NK-92 treated with Interleukin-12 subunit alpha and Interleukin-12 subunit beta, amount 100 ng/mL, for 24 hours (cell line): ENCODE results near the gene CLDN5.
"Not testable (repeated sequence)": the region's sequence is repeated elsewhere in the genome, so short reads cannot be mapped to it uniquely, and the experiment has no call there.

Experiments used
- DNase-seq: peaks from one replicate; lab custom pipeline; 2025; lab: John Stamatoyannopoulos, UW

CLDN5 gene

DNA sequence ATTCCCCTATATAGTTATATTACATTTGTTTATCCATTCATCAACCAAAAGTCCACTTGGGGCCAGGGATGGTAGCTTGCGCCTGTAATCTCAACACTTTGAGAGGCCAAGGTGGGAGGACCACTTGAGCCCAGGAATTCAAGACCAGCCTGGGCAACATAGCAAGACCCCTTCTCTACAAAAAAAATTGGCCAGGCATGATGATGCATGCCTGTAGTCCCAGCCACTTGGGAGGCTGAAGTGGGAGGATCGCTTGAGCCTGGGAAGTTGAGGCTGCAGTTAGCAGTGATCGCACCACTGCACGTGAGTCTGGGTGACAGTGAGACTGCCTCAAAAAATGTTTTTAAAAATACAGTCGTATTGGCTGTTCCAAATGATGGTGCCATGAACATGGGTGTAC is 24.2 kb upstream of the CLDN5 start:
- DNase-seq = not testable (repeated sequence)

DNA sequence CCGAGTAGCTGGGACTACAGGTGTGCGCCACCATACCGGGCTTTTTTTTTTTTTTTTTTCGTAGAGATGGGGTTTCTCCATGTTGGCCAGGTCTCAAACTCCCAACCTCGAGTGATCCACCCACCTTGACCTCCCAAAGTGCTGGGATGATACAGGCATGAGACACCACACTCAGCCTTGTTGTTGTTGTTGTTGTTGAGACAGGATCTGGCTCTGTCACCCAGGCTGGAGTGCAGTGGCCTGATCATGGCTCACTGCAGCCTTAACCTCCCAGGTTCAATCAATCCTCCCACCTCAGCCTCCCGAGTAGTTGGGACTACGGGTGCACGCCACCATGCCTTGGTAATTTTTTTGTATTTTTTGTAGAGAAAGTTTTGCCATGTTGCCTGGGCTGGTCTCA is 23.4 kb upstream of the CLDN5 start:
- no peak for DNase-seq

DNA sequence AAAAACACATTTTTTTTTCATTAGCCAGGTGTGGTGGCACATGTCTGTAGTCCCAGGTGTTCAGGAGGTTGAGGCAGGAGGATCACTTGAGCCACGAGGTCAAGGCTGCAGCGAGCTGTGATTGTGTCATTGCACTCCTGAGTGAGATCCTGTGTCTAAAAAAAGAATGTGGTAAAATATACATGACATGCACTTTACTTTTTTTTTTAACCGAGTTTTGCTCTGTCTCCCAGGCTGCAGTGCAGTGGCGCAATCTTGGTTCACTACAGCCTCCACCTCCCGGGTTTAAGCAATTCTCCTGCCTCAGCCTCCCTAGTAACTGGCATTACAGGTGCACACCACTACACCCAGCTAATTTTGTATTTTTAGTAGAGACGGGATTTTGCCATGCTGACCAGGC is 22.5 kb upstream of the CLDN5 start:
- DNase-seq = no peak

DNA sequence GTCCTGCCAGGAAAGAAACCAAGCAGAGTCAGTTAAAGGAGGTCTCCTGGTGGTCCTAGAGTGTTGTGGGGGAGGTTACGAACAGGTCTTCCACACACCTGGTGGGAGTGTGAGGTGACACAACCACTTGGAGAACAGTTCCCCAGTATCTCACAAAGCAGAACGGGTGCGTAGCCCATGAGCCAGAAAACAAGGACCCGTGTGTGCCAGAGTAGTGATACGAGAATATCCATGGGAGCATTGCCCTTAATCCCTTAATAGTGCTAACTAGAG is 21.7 kb upstream of the CLDN5 start:
- DNase-seq = no peak

DNA sequence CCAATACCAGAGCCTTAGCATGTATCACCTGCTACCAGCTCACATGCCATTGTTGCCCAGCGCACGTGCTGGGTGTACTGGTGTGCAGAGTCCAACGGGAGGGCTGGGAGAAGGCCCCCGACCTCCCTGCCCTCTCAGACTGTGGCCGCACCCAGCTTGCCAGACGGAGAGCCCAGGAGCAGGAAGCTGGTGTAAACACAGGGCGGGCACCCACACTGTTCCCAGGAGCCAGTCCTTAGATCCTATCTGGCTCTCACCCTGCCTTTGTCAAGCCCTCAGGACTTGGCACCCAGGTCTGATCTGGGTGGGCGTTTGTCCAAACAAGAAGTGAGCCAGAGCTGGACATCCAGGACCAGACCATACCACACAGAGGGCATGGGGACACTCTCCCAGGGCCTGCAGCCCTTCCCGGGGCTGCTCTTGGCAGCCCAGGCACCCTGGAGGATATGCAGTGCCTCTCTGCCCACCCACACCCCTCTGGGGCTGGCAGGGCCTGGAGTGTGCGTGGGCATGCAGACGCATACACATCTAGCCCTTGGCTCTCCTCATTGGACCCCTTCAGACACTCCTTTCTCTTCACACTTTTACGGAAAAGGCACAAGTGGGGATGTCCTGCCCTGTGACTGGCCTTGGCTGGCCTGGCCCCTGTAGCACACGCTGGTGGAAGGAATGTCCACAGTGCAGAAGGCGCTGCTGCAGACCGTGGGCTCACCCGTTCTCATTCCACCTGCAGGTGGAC is 19.9 kb upstream of the CLDN5 start:
- DNase-seq = no peak

DNA sequence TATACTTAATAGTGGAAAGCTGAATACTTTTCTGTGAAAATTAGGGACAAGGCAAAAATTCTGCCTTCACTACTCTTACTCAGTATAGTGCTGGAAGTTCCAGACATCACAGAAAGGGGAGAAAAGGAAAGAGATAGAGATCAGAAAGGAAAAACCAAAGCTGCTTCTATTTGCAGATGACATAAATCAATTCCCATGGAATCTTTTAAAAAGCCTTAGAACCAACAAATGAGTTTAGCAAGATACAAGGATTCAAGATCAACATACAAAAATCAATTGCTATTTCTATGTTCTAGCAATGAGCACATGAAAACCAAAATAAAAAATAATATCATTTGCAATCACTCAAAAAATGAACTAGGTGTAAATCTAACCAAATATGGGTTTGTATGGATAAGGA is 16.2 kb upstream of the CLDN5 start:
- no peak for DNase-seq

DNA sequence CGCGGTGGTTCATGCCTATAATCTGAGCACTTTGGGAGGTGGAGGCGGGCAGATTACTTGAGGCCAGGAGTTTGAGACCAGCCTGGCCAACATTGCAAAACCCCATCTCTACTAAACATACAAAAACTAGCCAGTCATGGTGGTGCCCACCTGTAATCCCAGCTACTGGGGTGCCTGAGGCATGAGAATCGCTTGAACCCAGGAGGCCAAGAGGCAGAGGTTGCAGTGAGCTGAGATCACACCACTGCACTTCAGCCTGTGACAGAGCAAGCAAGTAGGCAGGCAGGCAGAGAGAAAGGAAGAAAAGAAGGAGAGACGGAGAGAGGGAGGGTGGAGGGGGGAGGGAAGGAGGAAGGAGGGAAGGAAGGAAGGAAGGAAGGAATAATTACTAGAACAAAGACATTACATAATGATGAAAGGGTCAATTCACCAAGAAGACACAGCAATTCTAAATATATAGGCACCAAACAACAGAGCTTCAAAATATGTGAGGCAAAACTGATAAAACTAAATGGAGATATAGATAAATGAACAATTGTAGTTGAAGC is 13.8 kb upstream of the CLDN5 start:
- no peak for DNase-seq

DNA sequence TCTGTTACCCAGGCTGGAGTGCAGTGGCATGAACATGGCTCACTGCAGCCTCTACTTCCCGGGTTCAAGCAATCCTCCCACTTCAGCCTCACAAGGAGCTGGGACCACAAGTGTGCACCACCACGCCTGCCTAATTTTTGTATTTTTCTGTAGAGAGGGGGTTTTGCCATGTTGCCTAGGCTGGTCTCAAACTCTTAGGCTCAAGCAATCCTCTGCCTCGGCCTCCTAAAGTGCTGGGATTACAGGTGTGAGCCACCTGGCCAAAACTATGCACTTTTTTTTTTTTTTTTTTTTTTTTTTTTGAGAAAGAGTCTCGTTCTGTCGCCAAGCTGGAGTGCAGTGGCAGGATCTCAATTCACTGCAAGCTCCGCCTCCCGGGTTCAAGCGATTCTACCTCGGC is 12.4 kb upstream of the CLDN5 start:
- DNase-seq = no peak

DNA sequence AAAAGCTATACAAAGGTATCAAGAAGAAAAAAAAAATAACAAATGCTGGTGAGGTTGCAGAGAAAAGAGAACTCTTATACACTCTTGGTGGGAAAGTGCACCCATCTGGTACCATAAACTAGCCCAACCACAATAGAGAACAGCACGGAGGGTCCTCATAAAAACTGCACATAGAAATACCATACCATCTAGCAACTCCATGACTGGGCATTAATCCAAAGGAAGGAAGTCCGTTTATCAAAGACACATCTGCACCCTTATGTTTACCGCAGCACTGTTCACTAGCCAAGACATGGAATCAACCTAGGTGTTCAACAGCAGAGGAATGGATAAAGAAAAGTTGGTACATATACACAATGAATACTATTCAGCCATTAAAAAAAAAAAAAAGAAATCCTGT is 10.8 kb upstream of the CLDN5 start:
- no peak for DNase-seq

DNA sequence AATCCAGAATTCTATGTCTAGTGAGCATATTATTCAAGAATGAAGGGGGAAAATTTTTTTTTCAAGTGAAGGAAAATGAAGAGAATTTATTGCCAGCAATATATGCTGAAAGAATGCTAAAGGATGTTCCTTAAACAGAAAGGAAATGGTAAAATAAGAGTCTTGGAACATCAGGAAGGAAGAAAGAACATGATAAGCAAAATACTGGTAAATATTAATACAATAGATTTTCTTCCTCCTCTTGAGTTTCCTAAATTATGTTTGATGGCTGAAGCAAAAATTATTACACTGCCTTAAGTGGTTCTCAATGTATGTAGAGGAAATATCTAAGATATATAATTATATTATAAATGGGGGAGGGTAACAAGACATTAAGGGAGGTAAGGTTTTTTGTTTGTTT is 9.6 kb upstream of the CLDN5 start:
- DNase-seq = no peak

DNA sequence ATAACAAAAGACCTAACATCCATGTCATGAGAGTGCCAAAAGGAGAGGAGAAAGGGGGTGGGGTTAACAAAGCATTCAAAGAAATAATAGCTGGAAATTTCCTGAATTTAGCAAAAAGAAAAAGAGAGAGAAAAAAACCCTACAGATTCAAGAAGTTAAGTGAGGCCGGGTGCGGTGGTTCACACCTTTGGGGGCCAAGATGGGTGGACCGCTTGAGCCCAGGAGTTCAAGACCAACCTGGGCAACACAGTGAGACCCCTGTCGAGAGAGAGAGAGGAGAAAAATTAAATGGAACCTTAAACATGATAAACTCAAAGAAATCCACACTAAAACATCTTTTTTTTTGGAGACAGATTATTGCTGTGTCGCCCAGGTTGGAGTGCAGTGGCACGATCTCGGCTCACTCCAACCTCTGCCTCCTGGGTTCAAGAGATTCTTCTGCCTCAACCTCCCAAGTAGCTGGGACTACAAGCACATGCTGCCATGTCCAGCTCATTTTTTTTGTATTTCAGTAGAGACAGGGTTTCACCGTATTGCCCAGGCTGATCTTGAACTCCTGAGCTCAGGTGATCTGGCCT is 8.9 kb upstream of the CLDN5 start:
- DNase-seq = no peak

DNA sequence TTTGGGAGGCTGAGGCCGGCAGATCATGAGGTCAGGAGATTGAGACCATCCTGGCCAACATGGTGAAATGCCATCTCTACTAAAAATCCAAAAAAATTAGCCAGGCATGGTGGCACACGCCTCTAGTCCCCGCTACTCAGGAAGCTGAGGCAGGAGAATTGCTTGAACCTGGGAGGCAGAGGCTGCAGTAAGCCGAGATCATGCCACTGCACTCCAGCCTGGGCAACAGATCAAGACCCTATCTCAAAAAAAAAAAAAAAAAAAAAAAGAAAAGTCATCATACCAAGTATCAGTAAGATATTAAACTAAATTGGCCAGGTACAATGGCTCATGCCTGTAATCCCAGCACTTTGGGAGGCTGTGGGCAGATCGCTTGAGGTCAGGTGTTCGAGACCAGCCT is 7.1 kb upstream of the CLDN5 start:
- not testable (repeated sequence) for DNase-seq

DNA sequence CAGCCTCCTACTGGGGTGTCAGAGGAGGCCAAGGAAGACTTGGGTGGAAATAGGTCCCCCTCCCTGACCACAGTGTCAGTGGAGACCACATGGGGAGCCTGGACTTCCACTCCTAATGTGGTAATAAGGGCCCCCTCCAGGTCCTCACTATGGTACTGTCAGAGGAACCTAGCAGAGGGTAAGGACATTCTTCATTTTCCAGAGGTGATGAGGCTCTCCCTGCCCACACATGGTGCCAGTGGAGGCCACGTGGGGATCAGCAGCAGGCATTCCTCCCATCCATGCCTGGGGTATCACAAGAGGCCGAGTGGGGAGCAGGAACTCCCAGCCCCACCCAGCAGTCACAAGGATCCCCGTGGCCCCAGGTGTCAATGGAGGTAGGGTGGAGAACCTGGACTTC is 6.5 kb upstream of the CLDN5 start:
- no peak for DNase-seq

DNA sequence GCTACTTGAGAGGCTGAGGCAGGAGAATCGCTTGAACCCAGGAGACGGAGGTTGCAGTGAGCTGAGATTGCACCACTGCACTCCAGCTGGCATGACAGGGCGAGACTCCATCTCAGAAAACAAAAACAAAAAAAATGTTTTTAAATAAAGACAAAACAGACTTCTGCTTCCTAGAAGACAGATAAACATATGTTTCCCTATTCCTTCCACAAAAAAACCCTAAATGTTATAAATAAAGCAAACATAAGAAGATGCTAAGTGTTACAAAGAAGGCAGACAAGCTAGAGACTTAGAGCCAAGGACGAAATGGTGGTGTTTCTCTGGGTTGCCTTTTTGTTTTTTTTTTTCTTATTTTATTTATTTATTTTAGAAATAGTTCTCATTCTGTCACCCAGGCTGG is 5.6 kb upstream of the CLDN5 start:
- DNase-seq = no peak

DNA sequence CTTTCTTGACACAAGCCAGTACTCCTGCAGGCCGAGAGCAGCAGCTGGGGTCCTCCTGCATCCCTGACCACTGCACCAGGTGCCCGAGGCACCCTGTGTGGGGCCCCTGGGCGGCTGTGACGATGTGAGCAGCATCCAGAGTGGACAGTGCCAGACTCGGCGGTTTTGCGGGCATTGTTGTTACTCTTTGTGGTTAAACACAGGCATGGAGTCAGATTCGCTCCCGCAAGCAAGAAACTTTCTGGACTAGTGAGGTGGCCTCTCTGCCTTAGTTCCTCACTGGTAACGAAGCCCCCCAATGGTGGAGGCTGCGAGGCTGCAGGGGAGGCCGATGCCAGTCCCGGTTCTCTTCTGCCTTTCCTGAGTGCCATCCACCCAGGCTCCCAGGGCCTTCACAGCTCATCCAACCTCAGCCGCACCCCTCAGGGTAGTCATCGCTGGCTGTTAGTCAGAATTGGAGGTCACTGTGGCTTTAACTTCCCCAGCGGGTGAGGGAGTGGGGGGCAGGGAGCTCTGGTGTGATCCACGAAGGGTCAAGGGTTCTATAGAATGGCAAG is 3.7 kb upstream of the CLDN5 start:
- no peak for DNase-seq

DNA sequence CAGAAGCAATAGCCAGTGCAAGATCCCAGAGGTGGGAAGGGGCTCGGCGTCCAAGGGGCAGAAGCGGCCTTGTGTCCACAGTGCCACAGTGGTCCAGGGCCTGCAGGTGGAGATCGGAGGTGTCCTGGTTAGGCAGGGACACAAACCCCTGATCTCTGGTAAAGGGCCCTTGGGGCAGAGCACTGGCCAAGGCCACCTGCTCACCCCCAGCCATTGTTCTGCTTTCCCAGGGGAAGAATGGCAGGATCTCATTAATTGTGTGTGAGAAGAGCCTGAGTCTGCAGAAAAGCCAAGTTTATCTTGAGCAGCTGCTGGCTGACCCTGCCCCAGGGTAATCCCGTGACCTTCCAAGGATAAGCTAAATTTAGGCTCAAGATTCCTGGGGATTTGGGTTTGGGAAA is 3.1 kb upstream of the CLDN5 start:
- DNase-seq = no peak

DNA sequence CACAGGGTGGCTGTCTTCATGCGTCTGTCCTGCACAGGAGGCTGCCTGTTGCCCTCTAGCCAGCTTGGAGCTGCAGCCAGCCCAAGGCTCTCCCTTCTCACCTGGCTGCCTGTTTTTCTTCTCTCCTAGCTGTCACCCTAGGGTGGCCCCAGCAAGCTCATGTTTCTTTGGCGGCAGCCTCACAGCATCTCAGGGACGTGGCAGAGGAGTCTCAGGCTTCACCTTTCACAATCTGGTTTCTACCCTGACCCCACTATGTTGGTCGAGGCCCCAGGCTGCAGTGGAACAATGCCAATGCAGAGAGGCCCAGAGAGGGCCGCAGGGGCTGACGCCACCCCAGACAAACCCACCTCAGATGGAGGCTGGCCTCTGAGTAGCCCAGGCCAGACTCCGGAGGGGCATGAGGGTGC is 2.5 kb upstream of the CLDN5 start:
- DNase-seq = no peak

DNA sequence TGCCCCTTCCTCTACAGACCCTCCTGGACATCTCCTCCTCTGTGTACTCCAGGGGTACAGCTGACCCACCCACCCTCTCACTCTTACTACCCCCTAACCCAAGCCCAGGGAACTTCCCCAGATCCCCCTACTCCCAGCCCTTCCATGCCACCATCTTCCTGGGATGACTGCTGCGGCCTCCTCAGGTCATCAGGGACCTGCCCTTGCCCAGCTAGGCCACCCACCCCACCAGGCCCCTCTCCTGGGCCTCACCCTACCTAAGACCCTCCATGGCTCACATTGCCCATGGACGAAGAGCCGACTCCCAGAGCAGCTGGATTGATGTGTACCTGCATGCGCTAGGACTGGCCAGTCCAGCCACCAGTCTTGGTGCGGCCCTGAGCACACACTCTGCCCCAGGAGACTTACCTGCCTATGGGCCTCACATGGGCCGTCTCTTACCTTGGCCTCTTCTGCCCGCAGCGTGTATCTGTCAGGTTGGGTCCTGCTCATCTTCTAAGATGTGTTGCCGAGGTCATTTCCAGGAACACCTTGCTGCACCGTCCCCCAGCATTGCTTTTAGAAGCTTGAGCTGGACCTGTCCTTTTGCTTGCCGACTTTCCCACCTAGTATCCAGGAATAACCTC is 2.0 kb upstream of the CLDN5 start:
- no peak for DNase-seq

DNA sequence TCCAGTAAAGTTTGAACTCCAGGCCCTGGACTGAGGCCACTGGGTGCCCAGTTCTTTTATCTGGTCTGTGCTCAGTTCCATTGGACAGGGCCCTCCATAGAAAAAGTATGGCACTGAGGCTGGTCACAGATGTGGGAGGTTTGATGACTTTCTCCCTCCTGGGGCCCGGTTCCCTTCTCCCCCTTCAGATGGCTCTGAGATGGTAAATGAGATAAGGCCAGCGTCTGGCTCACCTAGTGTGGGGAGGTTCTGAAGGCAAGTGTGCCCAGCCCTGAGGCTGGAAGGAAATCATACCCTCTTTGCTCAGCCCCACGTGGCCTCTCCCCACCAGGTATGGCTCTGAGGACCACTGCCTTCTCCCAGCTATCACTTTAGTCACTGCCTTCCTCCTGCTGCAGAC is 1.5 kb upstream of the CLDN5 start:
- DNase-seq = no peak

DNA sequence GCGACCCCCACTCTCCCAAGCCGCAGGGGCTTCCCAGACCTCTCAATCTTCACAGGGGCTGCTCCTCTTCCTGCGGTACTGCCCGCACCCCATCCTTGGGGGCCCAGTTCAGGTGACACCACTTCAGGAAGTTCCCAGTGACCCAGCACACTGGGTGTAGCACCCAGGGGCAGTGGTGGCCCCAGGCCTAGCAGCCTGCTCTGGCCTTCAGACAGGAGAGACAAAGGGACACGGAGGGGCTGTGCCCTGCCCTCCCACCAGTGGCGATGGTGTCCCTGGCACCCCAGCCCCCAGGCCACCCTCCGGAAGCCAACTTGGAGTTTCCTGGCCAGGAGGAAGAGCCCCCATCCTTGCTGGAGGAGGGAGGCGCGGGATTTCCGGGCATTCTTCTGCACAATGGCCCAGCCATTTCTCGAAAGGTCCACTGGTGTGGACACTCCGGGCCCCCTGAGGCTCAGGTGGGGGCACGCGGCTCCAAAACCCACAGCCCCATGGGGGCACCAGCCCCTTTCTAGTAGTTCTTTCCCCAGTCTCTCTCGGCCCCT is 978 bp upstream of the CLDN5 start:
- no peak for DNase-seq

DNA sequence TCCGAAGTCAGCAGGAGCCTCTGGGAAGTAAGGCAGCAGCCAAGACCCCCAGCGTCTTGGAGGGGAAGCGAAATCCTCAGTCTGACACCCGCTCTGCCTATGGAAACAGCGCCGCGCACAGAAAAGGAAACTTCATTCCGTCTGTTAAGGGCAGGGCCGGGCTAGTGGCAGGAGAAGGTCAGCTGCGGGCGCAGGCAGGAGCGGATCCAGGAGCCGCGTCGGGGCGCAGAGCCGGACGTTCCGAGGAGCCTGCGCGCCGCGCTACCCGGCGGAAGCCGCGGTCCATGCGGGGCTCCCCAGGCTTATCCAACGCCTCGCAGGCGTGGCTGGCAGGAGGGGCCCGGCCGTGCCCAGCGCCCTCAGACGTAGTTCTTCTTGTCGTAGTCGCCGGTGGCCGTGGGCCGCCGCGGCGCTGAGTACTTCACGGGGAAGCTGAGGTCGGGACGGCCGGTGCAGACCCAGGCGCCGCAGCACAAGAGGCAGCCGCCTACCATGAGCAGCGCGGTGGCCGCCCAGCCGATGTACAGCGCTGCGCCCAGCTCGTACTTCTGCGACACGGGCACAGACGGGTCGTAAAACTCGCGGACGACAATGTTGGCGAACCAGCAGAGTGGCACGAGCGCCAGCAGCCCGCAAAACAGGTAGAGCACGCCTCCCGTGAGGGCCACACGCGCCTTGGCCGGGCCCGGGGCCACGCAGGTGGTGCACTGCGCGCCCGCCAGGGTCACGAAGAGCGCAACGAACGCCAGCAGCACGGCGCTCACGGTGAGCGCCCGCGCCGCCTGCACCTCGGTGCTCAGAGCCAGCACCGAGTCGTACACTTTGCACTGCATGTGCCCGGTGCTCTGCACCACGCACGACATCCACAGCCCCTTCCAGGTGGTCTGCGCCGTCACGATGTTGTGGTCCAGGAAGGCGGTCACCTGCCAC is 705 bp downstream of the CLDN5 start:
- no peak for DNase-seq

DNA sequence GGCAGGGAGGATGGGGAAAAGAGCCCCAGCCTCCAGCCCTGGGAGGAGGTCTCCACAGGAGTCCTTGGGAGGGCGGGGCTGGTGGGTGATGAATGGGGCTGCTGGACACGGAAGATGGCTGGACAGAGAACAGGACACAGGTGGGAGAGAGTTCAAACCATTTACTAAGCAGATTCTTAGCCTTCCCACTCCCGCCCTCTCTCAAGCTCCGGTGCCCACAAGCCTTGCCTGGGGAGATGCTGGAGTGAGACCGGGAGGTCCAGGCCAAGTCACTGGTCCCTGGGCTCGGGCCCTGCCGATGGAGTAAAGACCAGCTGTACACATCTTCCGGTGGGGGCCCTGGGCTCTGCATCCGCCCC is 1.4 kb downstream of the CLDN5 start:
- DNase-seq = no peak
